Measurements from ENCODE around the gene NUDT4B.
"Not testable (repeated sequence)": the region's sequence is repeated elsewhere in the genome, so short reads cannot be mapped to it uniquely, and the experiment has no call there.

NUDT4B gene

GRCh38 chr1:148748563-148749334 is at the start of gene NUDT4B:
Gene NUDT4B (plus strand): TSS chr1:148748774. CDS start chr1:148748953, 179 bp downstream.
- not testable (repeated sequence) for H3K4me1 ChIP-seq (ENCODE audit: control insufficient read depth in 1 of 2, insufficient read depth in 2 of 2, low read length in 2 of 2); H3K4me3 ChIP-seq (ENCODE audit: low read depth in 1 of 2, low read length in 2 of 2); H3K27ac ChIP-seq (ENCODE audit: low read length)

GRCh38 chr1:148699357-148699756 is 49.2 kb upstream of the NUDT4B start:
- H3K27me3 ChIP-seq (ENCODE audit: low read depth, low read length): not testable (repeated sequence)

More at GRCh38 chr1:148748563-148749334, at the start of gene NUDT4B:
- not testable (repeated sequence) for H3K27me3 ChIP-seq (ENCODE audit: low read depth, low read length); H3K9me3 ChIP-seq (ENCODE audit: control insufficient read depth in 1 of 2, low read length in 2 of 2); H3K36me3 ChIP-seq (ENCODE audit: control insufficient read depth in 1 of 2, insufficient read depth in 2 of 2, low read length in 2 of 2)

GRCh38 chr1:148702242-148702641 is 46.3 kb upstream of the NUDT4B start:
- not testable (repeated sequence) for H3K4me1 ChIP-seq (ENCODE audit: control insufficient read depth in 1 of 2, insufficient read depth in 2 of 2, low read length in 2 of 2); H3K36me3 ChIP-seq (ENCODE audit: control insufficient read depth in 1 of 2, insufficient read depth in 2 of 2, low read length in 2 of 2); H3K4me3 ChIP-seq (ENCODE audit: low read depth in 1 of 2, low read length in 2 of 2); H3K9me3 ChIP-seq (ENCODE audit: control insufficient read depth in 1 of 2, low read length in 2 of 2); H3K27me3 ChIP-seq (ENCODE audit: low read depth, low read length); H3K27ac ChIP-seq (ENCODE audit: low read length)

More at GRCh38 chr1:148699357-148699756, 49.2 kb upstream of the NUDT4B start:
- H3K4me3 ChIP-seq (ENCODE audit: low read depth in 1 of 2, low read length in 2 of 2); H3K27ac ChIP-seq (ENCODE audit: low read length); H3K9me3 ChIP-seq (ENCODE audit: control insufficient read depth in 1 of 2, low read length in 2 of 2); H3K36me3 ChIP-seq (ENCODE audit: control insufficient read depth in 1 of 2, insufficient read depth in 2 of 2, low read length in 2 of 2); H3K4me1 ChIP-seq (ENCODE audit: control insufficient read depth in 1 of 2, insufficient read depth in 2 of 2, low read length in 2 of 2): not testable (repeated sequence)

- H3K27ac ChIP-seq (ENCODE audit: low read length); H3K4me3 ChIP-seq (ENCODE audit: low read depth in 1 of 2, low read length in 2 of 2); H3K9me3 ChIP-seq (ENCODE audit: control insufficient read depth in 1 of 2, low read length in 2 of 2): not testable (repeated sequence)
Observed at GRCh38 chr1:148703973-148704591, 44.5 kb upstream of the NUDT4B start.

GRCh38 chr1:148705316-148705948 is 43.1 kb upstream of the NUDT4B start:
- H3K4me3 ChIP-seq (ENCODE audit: low read depth in 1 of 2, low read length in 2 of 2); H3K9me3 ChIP-seq (ENCODE audit: control insufficient read depth in 1 of 2, low read length in 2 of 2); H3K4me1 ChIP-seq (ENCODE audit: control insufficient read depth in 1 of 2, insufficient read depth in 2 of 2, low read length in 2 of 2); H3K27ac ChIP-seq (ENCODE audit: low read length); H3K27me3 ChIP-seq (ENCODE audit: low read depth, low read length); H3K36me3 ChIP-seq (ENCODE audit: control insufficient read depth in 1 of 2, insufficient read depth in 2 of 2, low read length in 2 of 2): not testable (repeated sequence)

More at GRCh38 chr1:148703973-148704591, 44.5 kb upstream of the NUDT4B start:
- H3K36me3 ChIP-seq (ENCODE audit: control insufficient read depth in 1 of 2, insufficient read depth in 2 of 2, low read length in 2 of 2); H3K27me3 ChIP-seq (ENCODE audit: low read depth, low read length); H3K4me1 ChIP-seq (ENCODE audit: control insufficient read depth in 1 of 2, insufficient read depth in 2 of 2, low read length in 2 of 2): not testable (repeated sequence)

- not testable (repeated sequence) for H3K36me3 ChIP-seq (ENCODE audit: control insufficient read depth in 1 of 2, insufficient read depth in 2 of 2, low read length in 2 of 2); H3K27ac ChIP-seq (ENCODE audit: low read length); H3K27me3 ChIP-seq (ENCODE audit: low read depth, low read length); H3K9me3 ChIP-seq (ENCODE audit: control insufficient read depth in 1 of 2, low read length in 2 of 2); H3K4me1 ChIP-seq (ENCODE audit: control insufficient read depth in 1 of 2, insufficient read depth in 2 of 2, low read length in 2 of 2); H3K4me3 ChIP-seq (ENCODE audit: low read depth in 1 of 2, low read length in 2 of 2)
Observed at GRCh38 chr1:148708779-148709333, 39.7 kb upstream of the NUDT4B start.

GRCh38 chr1:148710772-148711523 is 37.6 kb upstream of the NUDT4B start:
- H3K27ac ChIP-seq (ENCODE audit: low read length); H3K4me3 ChIP-seq (ENCODE audit: low read depth in 1 of 2, low read length in 2 of 2); H3K36me3 ChIP-seq (ENCODE audit: control insufficient read depth in 1 of 2, insufficient read depth in 2 of 2, low read length in 2 of 2); H3K4me1 ChIP-seq (ENCODE audit: control insufficient read depth in 1 of 2, insufficient read depth in 2 of 2, low read length in 2 of 2); H3K27me3 ChIP-seq (ENCODE audit: low read depth, low read length); H3K9me3 ChIP-seq (ENCODE audit: control insufficient read depth in 1 of 2, low read length in 2 of 2): not testable (repeated sequence)

- H3K36me3 ChIP-seq (ENCODE audit: control insufficient read depth in 1 of 2, insufficient read depth in 2 of 2, low read length in 2 of 2); H3K9me3 ChIP-seq (ENCODE audit: control insufficient read depth in 1 of 2, low read length in 2 of 2); H3K4me1 ChIP-seq (ENCODE audit: control insufficient read depth in 1 of 2, insufficient read depth in 2 of 2, low read length in 2 of 2); H3K27me3 ChIP-seq (ENCODE audit: low read depth, low read length); H3K4me3 ChIP-seq (ENCODE audit: low read depth in 1 of 2, low read length in 2 of 2); H3K27ac ChIP-seq (ENCODE audit: low read length): not testable (repeated sequence)
Observed at GRCh38 chr1:148712353-148712752, 36.2 kb upstream of the NUDT4B start.

GRCh38 chr1:148715518-148715917 is 33.1 kb upstream of the NUDT4B start:
- not testable (repeated sequence) for H3K4me1 ChIP-seq (ENCODE audit: control insufficient read depth in 1 of 2, insufficient read depth in 2 of 2, low read length in 2 of 2); H3K4me3 ChIP-seq (ENCODE audit: low read depth in 1 of 2, low read length in 2 of 2); H3K9me3 ChIP-seq (ENCODE audit: control insufficient read depth in 1 of 2, low read length in 2 of 2); H3K27me3 ChIP-seq (ENCODE audit: low read depth, low read length); H3K36me3 ChIP-seq (ENCODE audit: control insufficient read depth in 1 of 2, insufficient read depth in 2 of 2, low read length in 2 of 2); H3K27ac ChIP-seq (ENCODE audit: low read length)

- H3K27ac ChIP-seq (ENCODE audit: low read length); H3K4me3 ChIP-seq (ENCODE audit: low read depth in 1 of 2, low read length in 2 of 2); H3K27me3 ChIP-seq (ENCODE audit: low read depth, low read length); H3K4me1 ChIP-seq (ENCODE audit: control insufficient read depth in 1 of 2, insufficient read depth in 2 of 2, low read length in 2 of 2); H3K9me3 ChIP-seq (ENCODE audit: control insufficient read depth in 1 of 2, low read length in 2 of 2); H3K36me3 ChIP-seq (ENCODE audit: control insufficient read depth in 1 of 2, insufficient read depth in 2 of 2, low read length in 2 of 2): not testable (repeated sequence)
Observed at GRCh38 chr1:148716966-148717520, 31.5 kb upstream of the NUDT4B start.

GRCh38 chr1:148720918-148721317 is 27.7 kb upstream of the NUDT4B start:
- not testable (repeated sequence) for H3K9me3 ChIP-seq (ENCODE audit: control insufficient read depth in 1 of 2, low read length in 2 of 2); H3K4me3 ChIP-seq (ENCODE audit: low read depth in 1 of 2, low read length in 2 of 2); H3K27ac ChIP-seq (ENCODE audit: low read length); H3K27me3 ChIP-seq (ENCODE audit: low read depth, low read length); H3K36me3 ChIP-seq (ENCODE audit: control insufficient read depth in 1 of 2, insufficient read depth in 2 of 2, low read length in 2 of 2); H3K4me1 ChIP-seq (ENCODE audit: control insufficient read depth in 1 of 2, insufficient read depth in 2 of 2, low read length in 2 of 2)
